ENCODE data around the gene KCND3. TPM values are rescaled to one million over a fixed set of nuclear protein-coding genes. Genes with fewer than 3 reads are reported as not detected.

KCND3 gene
- total and polyA plus RNA-seq, 2 experiments from 2014 or later: 0.10 to 0.18 TPM

DNA sequence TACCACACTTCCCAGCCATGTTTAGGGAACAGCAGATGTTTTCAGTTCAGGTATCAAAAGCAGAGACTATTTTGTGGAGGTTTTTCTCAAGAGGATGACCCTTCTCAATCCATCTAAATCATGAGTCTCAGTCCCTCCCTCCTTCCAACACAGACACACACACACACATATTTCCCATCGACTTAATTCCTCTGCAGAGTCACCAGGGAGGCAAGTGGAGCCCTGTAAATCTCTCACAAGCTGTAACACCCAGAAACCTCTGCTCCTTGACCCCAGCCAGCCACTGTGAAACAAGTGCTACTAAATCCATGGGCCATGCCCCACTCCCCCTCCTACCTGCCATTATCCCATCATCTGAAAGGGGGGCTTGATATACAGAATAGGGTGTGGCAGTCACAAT is 10.6 kb upstream of the KCND3 start:
- Histone ChIP-seq H2AFZ (no peak overlapping the region), H3K27ac (ENCODE audit: low read depth) (no peak overlapping the region), H3K36me3 (ENCODE audit: insufficient read depth) (no peaks in the 10 kb centered on the region), H3K4me3 (no peak overlapping the region), H3K79me2 (replicated peaks; ENCODE audit: insufficient read depth) (no peaks in the 10 kb centered on the region), H3F3A (replicated peaks; ENCODE audit: low read depth) (no peaks in the 10 kb centered on the region), H3K4me2 (no peak overlapping the region), H3K4me1 (ENCODE audit: insufficient read depth) (peaks cover 2% of the 10 kb centered on the region), H3K9me2 (ENCODE audit: insufficient read depth) (0 out of 2 replicates have a peak, but pooled peaks cover 8% of the 10 kb centered on the region), H4K20me1 (replicated peaks; ENCODE audit: insufficient read depth) (no peaks in the 10 kb centered on the region), H3K27me3 (ENCODE audit: insufficient read depth) (no peaks in the 10 kb centered on the region)
- Mint-ChIP-seq H3K9me3 (no peaks in the 10 kb centered on the region), H3K4me1 (peaks cover 15% of the 10 kb centered on the region), H3K27ac (no peak overlapping the region), H3K4me3 (no peak overlapping the region), H3K27me3 (ENCODE audit: insufficient read depth, low read depth, poor library complexity) (peaks cover 3% of the 10 kb centered on the region), H3K36me3 (ENCODE audit: low read depth) (no peaks in the 10 kb centered on the region)
- no peak for TF ChIP-seq EZH2phosphoT487 (IDR thresholded peaks at IDR 0.05; ENCODE audit: unreplicated experiment)
- DNase-seq (ENCODE audit: low spot score): no peak
- no peak for ATAC-seq

DNA sequence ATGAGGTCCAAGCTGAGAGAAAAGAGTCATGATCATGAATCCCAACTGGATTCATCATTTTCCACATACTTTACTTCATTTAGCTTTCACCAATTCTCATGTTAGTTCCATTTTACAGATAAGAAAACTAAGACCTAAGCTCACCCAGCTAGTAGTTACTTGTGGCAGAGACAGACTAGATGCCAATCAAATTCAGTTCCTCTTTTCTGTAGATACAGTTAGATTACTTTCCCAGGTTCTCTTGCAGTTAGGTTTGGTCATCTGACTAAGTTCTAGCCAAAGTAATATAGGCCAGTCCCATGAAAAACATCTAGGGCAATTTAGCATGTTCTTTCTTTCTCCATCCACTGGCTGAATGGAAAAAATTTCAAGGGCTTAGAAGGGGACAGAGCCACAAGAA is 8.9 kb upstream of the KCND3 start:
- H3K79me2 ChIP-seq (replicated peaks; ENCODE audit: insufficient read depth): no peaks in the 10 kb centered on the region

DNA sequence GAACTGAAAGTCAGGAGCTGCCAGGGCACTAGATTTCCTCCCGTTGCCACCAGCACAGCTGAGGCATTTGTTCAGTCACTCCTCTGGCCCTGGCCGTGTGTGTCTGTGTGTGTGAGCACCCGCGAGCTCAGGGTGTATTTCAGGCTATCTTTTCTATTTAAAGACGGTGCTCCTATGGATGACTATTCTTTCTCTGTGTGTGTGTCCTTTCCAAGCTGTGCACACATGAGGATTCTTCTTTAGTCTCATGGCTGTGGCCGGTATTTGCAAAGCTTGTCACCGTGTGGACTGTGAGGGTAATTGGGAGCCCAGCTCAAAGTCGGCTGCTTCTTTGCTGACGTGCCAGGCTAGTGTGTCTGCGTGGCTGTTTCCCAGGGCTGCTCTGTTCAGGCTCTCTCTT is 3.0 kb upstream of the KCND3 start:
- ATAC-seq (no peak), DNase-seq (ENCODE audit: low spot score) (no peak)
- TF ChIP-seq JUNB (IDR thresholded peaks at IDR 0.05; ENCODE audit: unreplicated experiment) (no peak), ZNF331 (CRISPR knock-in tag; IDR thresholded peaks at IDR 0.05; ENCODE audit: low read depth) (no peak)
- Histone ChIP-seq H3K27ac (ENCODE audit: low read depth) (no peak overlapping the region), H3K36me3 (ENCODE audit: insufficient read depth) (no peaks in the 10 kb centered on the region), H2AFZ (no peak overlapping the region), H3K4me2 (no peak overlapping the region), H4K20me1 (replicated peaks; ENCODE audit: insufficient read depth) (no peaks in the 10 kb centered on the region), H3F3A (replicated peaks; ENCODE audit: low read depth) (no peaks in the 10 kb centered on the region), H3K9me2 (ENCODE audit: insufficient read depth) (0 out of 2 replicates have a peak, but pooled peaks cover 6% of the 10 kb centered on the region), H3K4me3 (no peak overlapping the region), H3K4me1 (ENCODE audit: insufficient read depth) (peaks cover 10% of the 10 kb centered on the region), H3K79me2 (replicated peaks; ENCODE audit: insufficient read depth) (no peaks in the 10 kb centered on the region), H3K27me3 (ENCODE audit: insufficient read depth) (peaks cover 42% of the 10 kb centered on the region)
- no peak overlapping the region; the same call in 2 of the 3 replicates for H3K4me3 Mint-ChIP-seq
- no peaks in the 10 kb centered on the region for H3K36me3 Mint-ChIP-seq (ENCODE audit: low read depth)
- H3K27me3 Mint-ChIP-seq (ENCODE audit: insufficient read depth, low read depth, poor library complexity): peaks cover 36% of the 10 kb centered on the region
- peaks cover 16% of the 10 kb centered on the region for H3K4me1 Mint-ChIP-seq
- H3K9me3 Mint-ChIP-seq: no peaks in the 10 kb centered on the region
- H3K27ac Mint-ChIP-seq: no peak overlapping the region

More for the DNA sequence above, 8.9 kb upstream of the KCND3 start:
- Histone ChIP-seq H3K36me3 (ENCODE audit: insufficient read depth) (no peaks in the 10 kb centered on the region), H3K9me2 (ENCODE audit: insufficient read depth) (0 out of 2 replicates have a peak, but pooled peaks cover 8% of the 10 kb centered on the region), H3K4me1 (ENCODE audit: insufficient read depth) (no peaks in the 10 kb centered on the region), H3K4me2 (no peak overlapping the region), H3K4me3 (no peak overlapping the region), H4K20me1 (replicated peaks; ENCODE audit: insufficient read depth) (no peaks in the 10 kb centered on the region), H3F3A (replicated peaks; ENCODE audit: low read depth) (no peaks in the 10 kb centered on the region), H3K27ac (ENCODE audit: low read depth) (no peak overlapping the region), H2AFZ (no peak overlapping the region), H3K27me3 (ENCODE audit: insufficient read depth) (no peaks in the 10 kb centered on the region)
- no peak overlapping the region for H3K4me3 Mint-ChIP-seq
- peaks cover 3% of the 10 kb centered on the region for H3K27me3 Mint-ChIP-seq (ENCODE audit: insufficient read depth, low read depth, poor library complexity)
- no peak for TF ChIP-seq ZNF331 (CRISPR knock-in tag; IDR thresholded peaks at IDR 0.05; ENCODE audit: low read depth)
- no peak for TF ChIP-seq STAT1 (IDR thresholded peaks at IDR 0.05; ENCODE audit: unreplicated experiment)
- no peak for TF ChIP-seq JUNB (IDR thresholded peaks at IDR 0.05; ENCODE audit: unreplicated experiment)
- no peak for TF ChIP-seq NANOG (IDR thresholded peaks at IDR 0.05; ENCODE audit: borderline replicate concordance)
- TF ChIP-seq, protein P1, sequence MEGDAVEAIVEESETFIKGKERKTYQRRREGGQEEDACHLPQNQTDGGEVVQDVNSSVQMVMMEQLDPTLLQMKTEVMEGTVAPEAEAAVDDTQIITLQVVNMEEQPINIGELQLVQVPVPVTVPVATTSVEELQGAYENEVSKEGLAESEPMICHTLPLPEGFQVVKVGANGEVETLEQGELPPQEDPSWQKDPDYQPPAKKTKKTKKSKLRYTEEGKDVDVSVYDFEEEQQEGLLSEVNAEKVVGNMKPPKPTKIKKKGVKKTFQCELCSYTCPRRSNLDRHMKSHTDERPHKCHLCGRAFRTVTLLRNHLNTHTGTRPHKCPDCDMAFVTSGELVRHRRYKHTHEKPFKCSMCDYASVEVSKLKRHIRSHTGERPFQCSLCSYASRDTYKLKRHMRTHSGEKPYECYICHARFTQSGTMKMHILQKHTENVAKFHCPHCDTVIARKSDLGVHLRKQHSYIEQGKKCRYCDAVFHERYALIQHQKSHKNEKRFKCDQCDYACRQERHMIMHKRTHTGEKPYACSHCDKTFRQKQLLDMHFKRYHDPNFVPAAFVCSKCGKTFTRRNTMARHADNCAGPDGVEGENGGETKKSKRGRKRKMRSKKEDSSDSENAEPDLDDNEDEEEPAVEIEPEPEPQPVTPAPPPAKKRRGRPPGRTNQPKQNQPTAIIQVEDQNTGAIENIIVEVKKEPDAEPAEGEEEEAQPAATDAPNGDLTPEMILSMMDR (conservative IDR thresholded peaks at IDR 0.05; ENCODE audit: low read depth in 2 of 2): no peak
- no peaks in the 10 kb centered on the region for H3K36me3 Mint-ChIP-seq (ENCODE audit: low read depth)
- H3K4me1 Mint-ChIP-seq: peaks cover 12% of the 10 kb centered on the region
- no peak overlapping the region for H3K27ac Mint-ChIP-seq
- no peak for DNase-seq (ENCODE audit: low spot score)
- H3K9me3 Mint-ChIP-seq: no peaks in the 10 kb centered on the region
- no peak for ATAC-seq
